Astrocyte of the spinal cord (primary cell): Measurements from ENCODE around the gene TMPRSS13.

Source experiments
- DNase-seq: peaks from one replicate; pipeline ENCODE4 v3.0.0; 2011; ENCODE audit warnings: low read depth, low spot score
- H3K4me3 ChIP-seq: 2 replicates; pipeline ENCODE4 v1.5.1; 2011; ENCODE audit warnings: low read depth, mild to moderate bottlenecking, low read length, moderate library complexity
- CTCF ChIP-seq: IDR thresholded peaks from 2 replicates; pipeline ENCODE4 v1.5.1; 2012; ENCODE audit warnings: low read depth, mild to moderate bottlenecking, low read length, inconsistent platforms
- in situ Hi-C: cut with HindIII; loops from 2 replicates; pipeline ENCODE4 v1.10.0; 2017; ENCODE audit warnings: low sequenced_read_pairs

TMPRSS13 gene

GRCh38 chr11:117903505-117904382, 25.5 kb downstream of the TMPRSS13 start:
- H3K4me3 ChIP-seq, result no peak overlapping the region
- in situ Hi-C loops, result no loop called here
- no peak for TF ChIP-seq CTCF
- no peak for DNase-seq

GRCh38 chr11:117902001-117902845, 27.0 kb downstream of the TMPRSS13 start:
- H3K4me3 ChIP-seq, result no peak overlapping the region
- in situ Hi-C loops, result no loop called here
- TF ChIP-seq CTCF, result no peak
- no peak for DNase-seq

- in situ Hi-C loops, result no loop called here
- DNase-seq, result no peak
- no peak for TF ChIP-seq CTCF
- H3K4me3 ChIP-seq, result no peak overlapping the region
Observed at GRCh38 chr11:117901601-117902000, 27.6 kb downstream of the TMPRSS13 start.

- in situ Hi-C loops, result no loop called here
- DNase-seq, result no peak
- no peak for TF ChIP-seq CTCF
- no peak overlapping the region for H3K4me3 ChIP-seq
Observed at GRCh38 chr11:117900720-117901440, 28.3 kb downstream of the TMPRSS13 start.

GRCh38 chr11:117900121-117900648, 29.0 kb downstream of the TMPRSS13 start:
- TF ChIP-seq CTCF, result no peak
- in situ Hi-C loops, result no loop called here
- DNase-seq, result no peak
- no peak overlapping the region for H3K4me3 ChIP-seq

GRCh38 chr11:117898059-117898458, 31.1 kb downstream of the TMPRSS13 start:
- in situ Hi-C loops, result no loop called here
- DNase-seq, result no peak
- TF ChIP-seq CTCF, result no peak
- H3K4me3 ChIP-seq, result no peak overlapping the region
